A204.1 (cell line): ENCODE measurements around the gene CHST8.
"Not testable (repeated sequence)": the region's sequence is repeated elsewhere in the genome, so short reads cannot be mapped to it uniquely, and the experiment has no call there.

Source experiments
- FAIRE-seq: peaks from 2 replicates; lab custom pipeline; 2012; peaks lifted over from hg19 to GRCh38; lab: Jason Lieb, UNC

Gene CHST8

DNA sequence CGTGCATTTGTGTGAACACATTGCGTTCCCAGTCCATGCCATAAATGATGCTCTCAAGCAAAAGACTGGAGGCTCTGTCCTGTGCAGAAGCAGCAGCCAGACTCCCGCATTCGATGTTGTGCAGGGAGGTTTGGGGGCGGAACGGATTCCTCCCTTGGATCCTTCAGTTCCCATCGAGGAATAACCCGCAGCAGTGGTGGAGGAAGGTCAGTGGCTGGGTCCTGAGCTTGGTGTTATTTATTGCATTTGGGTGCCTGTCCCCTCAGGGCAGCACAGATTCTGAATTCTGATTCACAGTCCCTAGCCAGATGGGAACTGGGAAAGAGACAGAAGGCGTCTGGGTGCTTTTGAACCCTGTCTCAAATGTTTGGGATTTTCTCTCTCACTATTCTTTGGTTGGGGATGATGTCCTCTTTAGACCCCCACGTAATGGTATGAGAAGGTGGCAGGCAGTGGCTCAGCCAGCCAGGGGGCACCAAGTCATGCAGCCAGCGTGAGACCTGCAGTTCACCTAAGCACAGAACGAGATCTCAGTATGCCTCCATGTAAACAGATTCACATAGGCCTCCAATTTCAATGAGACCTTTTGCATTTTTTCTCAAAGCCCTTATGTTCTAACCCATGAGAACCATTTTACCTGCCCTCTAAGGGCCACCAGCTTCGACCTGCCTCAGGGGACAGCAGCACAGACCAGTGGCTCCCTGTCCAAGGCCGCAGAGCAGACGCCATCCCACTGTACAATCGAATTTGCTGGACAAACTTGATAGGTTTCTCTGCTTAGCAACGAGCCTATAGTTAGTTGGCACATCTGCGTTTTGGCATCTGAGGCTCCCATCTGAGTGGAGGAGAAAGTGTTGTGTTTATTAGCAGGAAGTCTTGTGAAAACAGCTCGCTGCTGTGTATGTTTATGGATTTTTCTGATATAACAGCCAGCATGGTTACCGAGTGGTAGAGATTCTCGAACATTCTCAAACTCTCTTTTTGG, 192.7 kb downstream of the CHST8 start:
- FAIRE-seq = no peak

DNA sequence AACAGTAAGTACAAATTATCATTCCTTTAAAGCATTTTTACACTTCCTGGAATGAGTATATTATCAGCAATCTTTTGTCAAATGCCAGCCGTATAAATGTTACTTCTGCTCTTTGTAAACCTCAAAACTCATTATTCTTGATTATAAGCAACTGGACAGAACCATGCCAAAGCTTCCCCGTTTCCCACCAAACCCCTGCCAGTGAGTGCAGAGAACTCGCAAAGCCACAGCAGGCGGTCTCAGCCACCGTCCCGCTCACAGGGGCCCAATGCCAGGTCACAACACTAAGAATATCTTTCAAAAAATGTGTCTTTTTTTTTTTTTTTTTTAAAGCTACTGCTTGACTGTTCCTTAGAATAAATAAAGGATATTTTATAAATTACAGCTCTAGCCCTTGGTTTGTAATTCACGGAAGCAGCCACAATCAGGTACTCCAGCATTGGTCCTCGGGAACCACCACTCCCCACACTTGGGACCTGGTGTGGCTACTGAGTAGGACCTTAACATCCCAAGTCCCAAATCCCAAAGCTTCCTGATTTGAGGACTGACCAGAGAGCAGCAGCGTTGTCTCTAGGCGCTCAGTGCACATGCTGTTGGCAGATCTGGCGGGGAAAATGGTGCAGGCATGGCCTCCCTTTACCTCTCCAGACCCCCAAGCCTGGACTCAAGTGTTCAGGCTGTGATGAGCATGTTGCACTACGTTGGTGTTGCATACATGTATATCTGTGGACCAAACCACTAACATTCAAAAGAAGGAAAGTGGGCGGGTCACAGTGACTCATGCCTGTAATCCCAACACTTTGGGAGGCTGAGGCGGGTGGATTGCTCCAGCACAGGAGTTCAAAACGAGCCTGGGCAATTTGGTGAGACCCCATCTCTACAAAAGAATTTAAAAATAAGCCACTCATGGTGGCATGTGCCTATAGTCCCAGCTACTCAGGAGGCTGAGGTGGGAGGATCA, 193.9 kb downstream of the CHST8 start:
- no peak for FAIRE-seq

DNA sequence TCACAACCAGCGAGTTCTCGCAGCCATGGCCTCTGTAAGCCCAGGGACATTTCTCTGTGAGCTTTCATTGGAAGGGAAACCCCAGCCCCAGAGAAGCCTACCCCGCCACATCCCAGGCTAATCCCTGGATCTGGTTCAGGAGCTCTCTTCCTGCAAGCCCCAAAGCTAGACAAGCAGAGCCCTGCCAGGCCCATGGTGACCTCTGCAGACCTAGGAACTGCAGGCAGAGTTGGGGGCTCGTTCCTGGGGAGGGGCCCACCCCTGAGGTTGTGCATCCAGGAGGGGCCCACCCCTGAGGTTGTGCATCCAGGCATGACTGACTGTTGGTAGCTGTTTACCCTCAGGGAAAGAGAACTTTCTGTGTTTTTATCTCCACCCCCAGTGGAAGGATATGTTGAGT, 196.7 kb downstream of the CHST8 start:
- FAIRE-seq = no peak

DNA sequence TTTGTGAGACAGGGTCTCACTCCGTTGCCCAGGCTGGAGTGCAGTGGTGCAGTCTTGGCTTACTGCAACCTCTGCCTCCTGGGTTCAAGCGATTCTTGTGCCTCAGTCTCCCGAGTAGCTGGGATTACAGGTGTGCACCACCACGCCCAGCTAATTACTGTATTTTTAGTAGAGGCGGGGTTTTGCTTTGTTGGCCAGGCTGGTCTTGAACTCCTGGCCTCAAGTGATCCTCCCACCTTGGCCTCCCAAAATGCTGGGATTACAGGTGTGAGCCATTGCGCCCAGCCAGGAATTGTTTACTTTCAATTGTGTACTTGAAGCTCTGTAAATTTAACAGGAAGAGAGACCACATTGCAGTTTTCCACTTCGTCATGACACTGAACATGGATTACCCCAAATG, 197.3 kb downstream of the CHST8 start:
- not testable (repeated sequence) for FAIRE-seq

DNA sequence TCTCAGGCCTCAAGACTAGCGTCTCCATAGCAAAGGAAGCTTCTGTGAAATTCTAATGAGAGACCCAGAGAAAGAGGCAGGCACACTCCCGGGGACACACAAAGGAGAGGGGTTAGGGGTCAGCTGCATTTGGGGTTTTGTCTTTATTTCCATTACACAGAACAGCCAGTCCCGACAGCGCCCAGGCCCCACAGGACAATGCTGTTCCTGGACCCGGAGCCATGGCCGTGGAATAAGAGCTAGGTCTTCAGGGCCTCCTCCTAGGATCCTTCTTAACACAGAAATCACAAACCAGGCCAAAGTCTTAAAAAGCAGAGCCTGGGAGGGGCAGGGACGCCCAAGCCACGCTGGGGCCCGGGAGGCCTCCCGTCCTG, 197.7 kb downstream of the CHST8 start:
- no peak for FAIRE-seq

DNA sequence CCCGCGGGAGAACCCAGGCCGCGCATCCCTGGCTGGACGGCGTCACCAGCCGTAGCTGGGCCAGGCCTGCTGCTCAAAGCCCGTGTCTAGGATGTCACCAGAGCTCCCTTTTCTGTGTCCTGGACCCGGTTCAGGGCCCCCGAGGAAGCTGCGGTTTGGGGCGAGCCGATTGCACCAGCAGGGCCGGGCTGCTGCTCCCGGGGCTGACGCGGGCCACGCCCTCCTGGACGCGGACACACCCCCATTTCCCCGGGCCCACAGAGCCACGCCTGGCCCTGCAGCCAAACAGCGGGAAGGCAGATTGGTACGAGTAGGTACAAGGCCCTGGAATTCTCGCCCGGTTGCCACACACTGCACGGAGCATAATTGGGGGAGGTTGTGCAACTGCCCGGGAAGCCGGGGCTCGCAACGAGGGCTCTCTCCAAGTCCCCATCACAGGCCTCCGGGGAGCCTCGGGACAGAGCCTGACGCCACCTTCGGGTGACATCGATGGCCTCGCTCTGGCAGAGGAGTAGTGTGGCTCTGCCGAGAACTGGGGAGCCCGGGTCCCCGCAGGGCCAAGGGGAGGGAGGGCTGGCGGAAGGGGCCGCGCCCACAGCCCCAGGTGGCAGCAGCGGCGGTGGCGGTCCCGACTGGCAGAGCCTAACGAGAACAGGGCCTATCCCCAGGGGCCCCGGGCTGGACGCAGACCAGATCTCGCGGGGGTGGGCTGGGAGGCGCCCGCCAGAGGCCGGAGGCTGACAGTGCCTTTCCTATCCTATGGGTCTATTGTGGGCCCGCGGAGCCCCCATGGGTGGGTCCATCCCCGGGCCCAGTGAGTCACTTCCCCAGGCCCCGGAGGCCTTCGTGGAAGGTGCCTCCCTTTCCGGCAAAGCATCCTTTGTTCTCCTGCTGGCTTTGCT, 198.4 kb downstream of the CHST8 start:
- FAIRE-seq = no peak

DNA sequence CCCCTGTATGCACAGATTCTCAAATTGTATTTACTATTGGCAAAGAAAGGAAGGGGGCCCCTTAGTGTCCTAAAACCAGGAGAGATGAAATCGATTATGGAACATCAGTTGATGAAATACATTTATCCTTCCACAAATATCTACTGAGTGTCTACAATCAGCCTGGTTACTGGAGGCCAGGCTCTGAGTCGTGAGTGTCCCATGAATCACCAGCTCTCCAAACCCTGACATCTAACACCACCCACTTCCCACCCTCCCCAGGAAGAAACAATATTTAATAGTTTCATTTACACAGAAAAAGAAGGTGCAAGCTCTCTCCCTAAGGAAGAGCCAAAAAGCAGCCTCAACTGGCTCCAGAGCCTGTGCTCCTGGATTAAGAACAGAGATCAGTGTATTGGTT, 200.1 kb downstream of the CHST8 start:
- no peak for FAIRE-seq
